SKM-1 treated with dmso at 0.1 percent for 144 hours (cell line): Measurements from ENCODE around the gene CHMP4B.
"Not testable (repeated sequence)": the region's sequence is repeated elsewhere in the genome, so short reads cannot be mapped to it uniquely, and the experiment has no call there.

Source experiments
- DNase-seq: peaks from one replicate; lab custom pipeline; 2025; ENCODE audit not compliant: unreplicated experiment; lab: John Stamatoyannopoulos, UW

CHMP4B gene

DNA sequence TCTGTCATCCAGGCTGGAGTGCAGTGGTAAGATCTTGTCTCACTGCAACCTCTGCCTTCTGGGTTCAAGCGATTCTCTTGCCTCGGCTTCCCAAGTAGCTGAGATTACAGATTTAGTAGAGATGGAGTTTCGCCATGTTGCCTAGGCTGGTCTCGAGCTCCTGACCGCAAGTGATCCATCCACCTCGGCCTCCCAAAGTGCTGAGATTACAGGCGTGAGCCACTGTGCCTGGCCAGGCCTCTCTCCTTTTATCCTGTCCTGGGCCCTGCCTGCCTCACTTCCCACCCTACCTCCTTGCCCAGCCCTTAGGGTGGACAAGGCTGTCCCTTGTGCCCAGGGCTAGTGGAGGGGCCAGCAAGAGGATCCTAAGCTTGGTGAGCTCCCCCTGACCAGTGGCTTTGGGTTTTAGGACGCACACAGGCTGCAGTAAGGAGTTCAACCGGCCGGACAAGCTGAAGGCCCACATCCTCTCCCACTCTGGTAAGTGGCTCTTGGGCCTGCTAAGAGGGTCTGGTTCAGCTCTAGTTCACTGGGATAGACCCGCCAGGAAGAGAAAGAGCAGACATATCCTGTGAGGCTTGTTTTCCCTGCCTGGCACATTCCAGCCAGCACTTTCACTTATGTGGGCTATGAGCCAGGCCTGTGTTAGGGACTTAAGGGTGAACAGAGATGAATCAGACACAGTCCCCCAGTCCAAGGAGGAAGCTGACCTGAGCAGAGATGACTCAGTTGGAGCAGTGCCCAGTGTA, 21.9 kb upstream of the CHMP4B start:
- no peak for DNase-seq

GRCh38 chr20:33789858-33790182, 21.3 kb upstream of the CHMP4B start:
- no peak for DNase-seq

DNA sequence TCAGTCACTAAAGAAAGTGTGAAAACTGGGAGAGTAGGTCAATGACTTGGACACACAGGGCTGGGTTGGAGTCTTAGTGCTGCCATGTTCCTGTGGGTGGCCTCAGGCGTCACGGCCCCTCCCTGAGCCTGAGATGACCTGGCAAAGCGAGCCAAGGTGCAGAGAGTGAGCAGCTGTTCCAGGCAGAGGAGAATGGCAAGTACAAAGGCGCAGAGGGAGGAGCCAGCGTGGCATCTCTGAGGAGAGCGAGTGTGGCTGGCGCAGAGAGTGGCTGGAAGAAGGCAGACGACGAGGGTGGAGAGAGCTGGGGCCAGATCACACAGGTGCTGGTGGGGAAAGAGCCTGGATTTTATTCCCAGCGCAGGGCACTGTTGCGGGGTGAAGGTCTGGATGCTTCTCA, 20.6 kb upstream of the CHMP4B start:
- no peak for DNase-seq

GRCh38 chr20:33791021-33791420, 20.1 kb upstream of the CHMP4B start:
- DNase-seq: no peak

GRCh38 chr20:33791540-33791939, 19.6 kb upstream of the CHMP4B start:
- DNase-seq: no peak

GRCh38 chr20:33791959-33792597, 19.1 kb upstream of the CHMP4B start:
- DNase-seq: peak; percentile 5

DNA sequence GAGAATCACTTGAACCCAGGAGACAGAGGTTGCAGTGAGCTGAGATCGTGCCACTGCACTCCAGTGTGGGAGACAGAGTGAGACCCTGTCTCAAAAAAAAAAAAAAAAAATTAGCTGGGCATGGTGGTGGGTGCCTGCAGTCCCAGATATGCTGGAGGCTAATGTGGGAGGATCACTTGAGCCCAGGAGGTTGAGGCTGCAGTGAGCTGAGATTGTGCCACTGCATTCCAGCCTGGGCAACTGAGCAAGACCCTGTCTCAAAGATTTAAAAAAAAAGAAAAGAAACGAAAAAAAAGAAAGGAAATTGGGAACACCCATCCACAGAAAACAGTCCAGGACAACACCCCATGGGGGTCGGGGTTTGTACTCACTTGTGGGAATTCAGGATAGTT, 18.6 kb upstream of the CHMP4B start:
- DNase-seq: not testable (repeated sequence)

GRCh38 chr20:33793011-33793931, 17.9 kb upstream of the CHMP4B start:
- DNase-seq: no peak

- no peak for DNase-seq
These were observed 14.8 kb upstream of the CHMP4B start for GRCh38 chr20:33796263-33796906.

- no peak for DNase-seq
These were observed 14.1 kb upstream of the CHMP4B start for GRCh38 chr20:33796907-33797544.

GRCh38 chr20:33798444-33798843, 12.7 kb upstream of the CHMP4B start:
- no peak for DNase-seq

GRCh38 chr20:33803921-33804337, 7.2 kb upstream of the CHMP4B start:
- no peak for DNase-seq

DNA sequence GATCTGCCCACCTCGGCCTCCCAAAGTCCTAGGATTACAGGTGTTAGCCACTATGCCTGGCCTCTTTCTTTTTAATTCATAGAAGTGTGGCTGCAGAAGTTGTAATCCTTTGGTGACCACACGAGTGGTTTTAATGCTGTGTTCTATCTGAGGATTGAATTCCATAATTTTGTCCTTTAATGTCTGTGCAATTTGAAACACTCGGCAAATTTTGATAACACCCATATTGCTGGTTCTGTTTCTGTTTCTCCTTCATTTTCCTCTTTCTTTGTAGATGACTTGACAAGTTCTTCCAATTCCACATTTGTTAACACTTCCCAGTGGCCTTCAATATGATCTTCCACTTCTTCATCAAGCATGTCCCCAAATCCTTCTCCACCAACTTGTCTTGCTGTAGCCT, 2.8 kb upstream of the CHMP4B start:
- DNase-seq: no peak

GRCh38 chr20:33810259-33810658, 889 bp upstream of the CHMP4B start:
- DNase-seq: no peak

DNA sequence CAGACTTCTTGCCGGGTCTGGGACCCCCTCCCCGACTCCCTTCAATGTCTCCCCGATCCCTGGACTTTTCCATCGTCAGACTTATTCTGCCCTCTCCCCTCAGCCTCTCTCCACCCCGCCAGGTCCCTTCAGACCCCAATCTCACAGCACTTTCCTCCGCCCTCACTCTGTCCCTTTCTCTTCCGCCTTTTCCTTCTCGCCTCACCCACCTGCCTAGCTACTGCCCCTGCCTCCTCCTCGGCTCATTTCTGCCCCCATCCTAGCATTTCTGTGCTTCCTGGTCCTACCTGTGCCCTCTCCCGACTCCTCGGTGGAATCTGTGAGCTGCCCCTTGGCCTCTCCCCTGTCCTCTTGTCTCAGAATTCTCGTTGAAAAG, 616 bp downstream of the CHMP4B start:
- no peak for DNase-seq

GRCh38 chr20:33812152-33812849, 1.2 kb downstream of the CHMP4B start:
- DNase-seq: peak; percentile 70

GRCh38 chr20:33812908-33813462, 1.8 kb downstream of the CHMP4B start:
- DNase-seq: no peak

GRCh38 chr20:33814238-33814712, 3.1 kb downstream of the CHMP4B start:
- no peak for DNase-seq

- DNase-seq: no peak
These were observed 4.5 kb downstream of the CHMP4B start for GRCh38 chr20:33815671-33816070.

DNA sequence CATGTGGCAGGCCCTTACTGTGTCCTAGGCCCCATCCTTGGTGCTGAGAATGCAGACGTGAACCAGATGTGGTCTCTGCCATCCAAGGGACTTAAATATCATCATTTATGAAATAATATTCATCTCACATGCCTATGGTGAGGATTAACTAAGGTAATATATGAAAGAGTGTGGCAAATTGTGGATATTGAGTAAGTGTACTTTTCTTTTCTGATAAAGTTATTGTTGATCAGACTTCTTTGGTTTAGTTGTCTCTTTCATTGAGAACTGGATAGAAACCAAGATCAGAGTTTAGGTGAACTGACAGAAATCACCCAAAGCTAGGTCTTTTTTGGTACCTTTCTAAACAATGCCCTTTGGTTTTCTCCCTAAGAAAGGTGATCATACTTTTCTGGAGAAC, 5.0 kb downstream of the CHMP4B start:
- no peak for DNase-seq
